GM18502 (cell line): ENCODE results near the gene DEXI.

ENCODE experiments used
- ATAC-seq: cut with Tn5 transposase; IDR thresholded peaks from one replicate; pipeline ENCODE4 v1.9.1; 2021; ENCODE audit warnings: mild to moderate bottlenecking; ENCODE audit not compliant: unreplicated experiment, poor library complexity

The DEXI gene

GRCh38 chr16:10944249-10945064 lies 2.2 kb upstream of the DEXI start, which contains the start of gene CLEC16A:
Gene CLEC16A, plus strand, starts transcription at chr16:10944564. Its CDS starts 154 bp downstream, at chr16:10944718.
- ATAC-seq = peak; percentile 63

GRCh38 chr16:10943064-10943353 lies 741 bp upstream of the DEXI start:
- ATAC-seq = no peak

- peak; percentile 5 for ATAC-seq
Observed at GRCh38 chr16:10941935-10942351, 325 bp downstream of the DEXI start.

DNA sequence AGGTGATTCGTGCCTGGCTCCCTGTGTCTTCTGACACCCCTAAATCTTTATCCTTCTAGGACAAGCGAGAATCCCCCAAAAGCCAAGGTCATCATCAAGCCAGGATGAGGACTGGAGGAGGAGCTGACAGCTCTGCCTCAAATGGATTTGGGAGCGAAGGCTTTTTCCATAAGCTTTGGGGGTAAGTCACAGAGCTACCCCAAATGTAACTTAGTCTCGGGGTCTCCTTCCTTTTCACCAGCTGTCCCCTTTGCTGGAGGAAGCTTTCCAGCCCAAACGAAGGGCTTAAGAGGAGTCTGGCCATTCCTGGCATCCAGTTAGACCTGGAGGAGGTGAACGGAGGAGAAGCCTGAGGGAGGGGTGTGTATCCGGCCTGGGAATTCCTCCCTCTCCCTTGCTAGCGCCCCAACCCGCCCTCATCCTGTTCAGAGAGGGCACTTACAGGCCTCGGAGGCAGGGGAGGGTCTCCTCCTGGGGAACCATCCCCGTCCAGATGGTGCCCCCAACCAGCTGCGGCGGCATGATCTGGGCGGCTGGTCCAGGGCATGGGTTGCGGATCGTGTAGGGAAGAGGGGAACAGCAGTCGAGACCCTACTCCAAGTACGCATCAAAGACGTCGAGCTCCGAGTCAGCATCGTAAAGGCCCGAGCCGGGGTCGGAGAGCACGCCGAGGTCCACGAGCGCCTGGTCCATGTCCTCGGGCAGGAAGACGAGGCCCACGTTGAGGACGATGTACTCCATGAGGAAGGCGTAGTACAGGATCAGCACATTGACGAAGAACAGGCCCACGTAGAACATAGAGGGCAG lies 938 bp downstream of the DEXI start:
- ATAC-seq = no peak

GRCh38 chr16:10940501-10941079 lies 1.7 kb downstream of the DEXI start:
- no peak for ATAC-seq

- ATAC-seq = no peak
Observed at GRCh38 chr16:10939649-10940234, 2.5 kb downstream of the DEXI start.

GRCh38 chr16:10938796-10939648 lies 3.2 kb downstream of the DEXI start:
- ATAC-seq = no peak

DNA sequence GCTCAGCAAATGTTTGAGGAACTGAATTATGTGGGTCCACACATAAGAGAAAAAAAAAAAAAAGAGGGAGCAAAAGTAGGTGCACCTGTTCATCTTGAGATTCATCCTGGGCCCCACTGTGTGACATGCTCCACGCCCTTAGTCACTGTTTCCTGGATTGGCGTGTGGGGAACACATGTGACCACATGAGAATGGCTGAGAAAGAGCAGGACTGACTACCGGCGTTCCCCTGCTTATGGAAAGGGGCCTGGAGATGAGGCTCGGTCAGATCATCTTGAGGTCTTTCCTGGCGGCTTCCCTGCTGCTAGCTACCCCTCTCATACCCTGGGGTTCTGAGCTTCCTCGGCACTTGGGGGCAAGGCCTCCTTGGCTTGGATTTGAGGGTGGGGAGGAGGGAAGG lies 3.9 kb downstream of the DEXI start:
- no peak for ATAC-seq

DNA sequence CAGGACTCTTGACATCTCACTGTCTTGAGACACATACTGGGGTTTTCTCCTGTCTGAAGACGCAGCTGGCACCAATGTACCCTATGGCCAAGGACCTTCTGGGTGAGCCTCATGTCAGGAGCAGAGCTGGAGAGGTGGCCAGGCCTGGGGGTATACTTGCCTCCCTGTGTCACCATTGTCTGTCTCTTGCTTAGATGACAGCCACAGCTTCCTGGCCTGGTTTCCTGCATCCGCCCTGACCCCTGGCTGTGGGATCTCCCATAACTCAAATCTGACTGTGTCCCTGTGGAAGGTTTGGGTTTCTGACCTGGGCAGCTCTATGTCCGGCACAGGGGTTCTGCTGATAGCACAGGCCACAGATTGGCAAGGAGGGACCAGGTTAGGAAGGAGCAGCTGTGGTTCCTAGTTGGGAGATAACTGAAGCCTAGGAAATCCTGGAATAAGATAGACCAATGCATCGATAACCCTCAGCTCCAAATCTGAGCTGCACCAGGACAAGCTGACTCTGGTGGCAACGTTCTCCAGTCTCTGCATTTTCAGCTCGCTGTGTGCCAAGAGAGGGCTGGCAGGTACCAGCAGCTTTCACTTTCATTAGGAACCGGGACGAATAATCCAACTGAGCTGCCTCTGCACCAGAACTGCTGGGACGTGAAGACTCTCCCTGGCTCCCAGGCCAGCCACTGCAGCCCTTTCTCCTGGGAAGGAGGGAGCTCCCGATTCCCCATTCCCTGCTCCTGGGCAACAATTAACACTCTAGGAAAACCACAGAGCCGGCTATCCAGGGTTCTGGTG lies 5.0 kb downstream of the DEXI start:
- no peak for ATAC-seq

DNA sequence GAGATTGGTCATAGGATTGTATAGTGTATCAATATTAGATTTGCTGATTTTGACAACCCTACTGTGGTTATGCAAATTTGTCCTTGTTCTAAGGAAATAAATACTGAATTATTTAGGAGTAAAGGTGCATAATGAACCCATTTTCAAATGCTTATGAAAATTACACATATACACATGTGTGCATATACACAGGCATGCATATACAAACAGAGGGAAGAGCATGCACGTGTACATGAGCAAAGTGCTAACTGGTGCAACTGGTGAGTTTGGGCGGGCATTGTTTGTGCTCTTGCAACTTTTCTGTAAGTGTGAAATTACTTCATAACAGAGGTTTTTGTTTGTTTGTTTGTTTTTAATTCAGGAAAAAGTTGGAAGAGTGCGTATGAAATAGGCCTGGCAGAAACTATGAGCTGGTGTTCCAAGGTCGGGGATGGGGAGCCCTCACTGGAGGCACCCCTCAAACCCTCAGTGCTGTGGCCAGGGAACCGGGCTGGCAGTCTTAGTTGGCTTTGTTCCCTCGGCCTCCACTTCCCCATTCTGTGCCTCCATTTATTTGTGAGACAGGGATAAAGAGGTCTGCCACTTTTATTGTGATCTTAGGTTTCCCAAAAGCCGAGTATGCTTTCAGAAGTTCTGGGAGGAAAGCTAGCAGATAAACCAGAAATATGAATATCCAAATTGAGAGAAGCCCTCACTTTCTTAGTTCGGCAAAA lies 5.8 kb downstream of the DEXI start:
- no peak for ATAC-seq

DNA sequence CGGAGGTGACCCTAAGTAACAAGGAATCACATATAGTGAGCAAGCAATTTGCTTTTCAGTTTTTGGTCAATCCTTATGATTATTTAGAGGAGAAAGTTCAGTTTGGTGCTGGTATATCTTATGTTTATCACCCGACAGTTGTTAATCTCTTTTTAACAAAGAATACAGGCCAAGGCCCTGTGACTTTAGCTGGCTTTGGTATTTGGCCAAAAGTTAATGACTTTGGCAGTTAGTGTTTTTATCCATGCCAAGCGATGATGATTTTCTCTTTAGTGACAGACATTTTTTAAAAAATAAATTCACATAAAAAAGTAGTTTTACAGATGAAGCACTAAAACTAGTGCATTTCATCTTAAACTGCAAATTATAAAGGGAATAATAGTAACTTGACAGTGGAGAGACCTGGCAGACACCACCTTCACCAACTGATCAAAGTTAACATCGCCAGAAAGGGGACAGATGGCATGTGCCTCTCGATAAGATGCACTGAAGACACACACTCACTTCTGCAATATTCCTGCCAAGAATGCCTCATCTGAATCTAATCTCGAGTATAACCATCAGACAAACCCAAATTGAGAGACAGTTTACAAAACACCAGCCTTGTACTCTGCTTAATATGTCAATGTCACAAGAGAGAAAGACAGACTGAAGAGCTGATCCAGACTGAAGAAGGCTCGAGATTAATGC lies 6.9 kb downstream of the DEXI start:
- no peak for ATAC-seq

DNA sequence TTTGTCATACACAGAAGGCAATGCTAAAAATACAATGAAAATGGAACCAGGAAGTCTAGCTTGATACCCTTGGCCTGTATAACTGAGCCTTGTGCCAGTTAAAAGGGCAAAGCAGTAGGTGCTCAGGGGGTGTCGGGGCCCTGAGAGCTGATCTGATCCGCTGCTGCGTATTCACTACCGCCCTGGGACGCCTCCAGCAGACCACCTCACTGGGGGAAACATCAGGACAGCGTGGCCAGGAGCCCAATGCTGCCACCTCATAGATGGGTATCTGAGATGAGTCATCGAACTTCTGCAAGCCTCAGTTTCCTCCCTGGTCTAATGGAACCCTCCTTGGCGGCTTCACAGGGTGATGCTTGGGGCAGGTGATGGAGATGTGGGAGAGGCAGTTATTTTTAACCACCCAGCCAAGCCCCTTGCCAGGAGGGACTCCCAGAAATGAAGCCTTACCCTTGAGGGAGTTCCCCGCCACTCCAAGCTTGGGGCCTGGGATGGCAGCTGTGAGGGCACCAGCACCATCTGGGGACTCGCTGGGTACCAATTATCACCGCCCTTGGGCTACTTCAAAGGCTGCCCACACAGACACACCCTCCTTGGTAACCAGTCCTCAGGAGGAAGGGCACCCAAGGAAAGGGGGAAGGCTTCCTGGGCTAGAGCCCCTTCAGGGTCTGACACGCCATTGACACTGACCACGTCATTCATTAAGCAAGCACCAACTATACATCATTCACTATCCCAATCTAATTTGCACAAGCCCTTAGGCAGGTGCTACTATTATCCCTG lies 7.8 kb downstream of the DEXI start:
- no peak for ATAC-seq

- no peak for ATAC-seq
Observed at GRCh38 chr16:10933865-10934264, 8.4 kb downstream of the DEXI start.

DNA sequence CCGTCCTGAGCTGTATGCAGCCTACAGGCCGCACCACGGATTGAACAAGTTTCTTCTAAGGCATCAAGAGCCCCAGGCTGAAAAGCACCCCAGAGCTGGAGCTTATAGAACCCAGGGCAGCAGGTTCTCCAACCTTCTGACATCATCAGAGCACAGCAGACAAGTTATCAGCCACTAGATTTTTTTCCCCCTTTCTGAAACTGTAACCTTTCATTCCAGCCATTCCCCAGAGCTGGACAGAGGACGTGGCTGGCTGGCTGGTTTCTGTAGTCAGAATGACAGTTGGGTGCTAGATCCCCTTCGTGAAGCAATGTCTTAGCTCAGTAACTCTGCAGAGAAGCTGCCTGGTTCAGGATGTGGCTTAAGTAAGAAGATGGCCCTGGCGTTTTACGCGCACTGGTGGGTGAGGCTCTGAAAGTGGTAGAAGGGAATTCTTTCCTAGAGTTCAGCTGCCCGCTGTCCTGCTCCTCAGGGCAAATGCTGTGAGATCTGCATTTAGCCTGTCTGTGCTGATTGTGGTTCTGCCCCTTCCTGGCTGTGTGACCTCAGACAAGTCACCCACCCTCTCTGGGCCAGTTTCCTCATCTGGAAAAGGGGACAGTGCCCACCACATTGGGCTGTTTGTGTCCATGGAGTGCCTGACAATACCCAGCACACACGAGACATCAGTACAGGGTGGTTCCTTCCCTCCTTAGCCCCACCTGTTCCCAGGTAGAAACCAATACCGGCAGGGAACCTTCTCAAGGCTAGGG lies 9.1 kb downstream of the DEXI start:
- ATAC-seq = no peak

DNA sequence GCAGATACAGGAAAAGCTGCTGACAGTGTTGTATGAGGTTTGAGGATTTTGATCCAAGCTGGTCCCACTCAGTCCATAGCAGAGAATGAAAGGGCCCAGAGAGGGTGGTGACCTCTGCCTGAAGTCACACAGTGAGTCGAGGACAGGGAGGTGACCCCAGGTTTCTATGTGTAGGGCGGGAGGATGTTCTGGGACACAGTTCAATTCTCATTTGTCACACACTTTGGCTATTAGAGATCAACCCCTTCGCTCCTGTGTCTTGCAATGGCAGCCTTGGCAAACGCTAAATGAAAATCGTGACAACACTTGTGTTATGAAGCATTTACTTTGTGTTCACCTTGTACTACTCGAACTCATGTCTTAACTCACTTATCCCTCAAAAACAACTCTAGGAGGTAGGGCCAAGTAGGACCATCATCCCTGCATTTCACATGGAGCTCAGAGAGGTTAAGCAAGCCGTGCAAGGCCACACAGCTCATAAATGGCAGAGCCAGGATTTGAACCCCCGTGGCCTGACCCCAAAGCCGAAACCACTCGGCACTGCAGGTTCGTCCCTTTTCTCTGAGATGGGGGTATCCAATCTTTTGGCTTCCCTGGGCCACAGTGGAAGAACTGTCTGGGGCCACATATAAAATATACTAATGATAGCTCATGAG lies 10.2 kb downstream of the DEXI start:
- ATAC-seq = no peak

DNA sequence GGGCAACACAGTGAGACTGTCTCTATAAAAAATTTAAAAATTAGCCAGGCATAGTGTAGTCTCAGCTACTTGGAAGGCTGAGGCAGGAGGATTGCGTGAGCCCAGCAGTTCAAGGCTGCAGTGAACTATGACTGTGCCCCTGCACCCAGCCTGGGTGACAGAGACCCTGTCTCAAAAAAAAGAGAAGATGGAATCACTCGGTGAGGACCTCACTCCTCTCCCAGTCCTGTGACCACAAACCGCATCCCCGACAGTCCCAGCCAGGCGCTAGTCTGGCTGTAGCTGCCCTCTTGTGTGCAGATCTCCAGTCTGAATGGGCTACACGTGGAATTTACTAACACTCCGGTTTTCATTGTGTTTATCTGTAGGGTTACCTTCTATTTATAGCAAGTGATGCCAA lies 11.1 kb downstream of the DEXI start:
- no peak for ATAC-seq
